Endothelial cell of umbilical vein (primary cell): Measurements from ENCODE around the gene STPG4.
A peak's percentile ranks its signal among the peaks of the same experiment; 100 is the strongest.

Experiments used
- EZH2 ChIP-seq: IDR thresholded peaks from 2 replicates; pipeline ENCODE4 v1.6.1; 2012; ENCODE audit warnings: borderline replicate concordance, low read depth, mild to moderate bottlenecking, moderate library complexity, low read length, inconsistent platforms; ENCODE audit not compliant: severe bottlenecking
- FOS ChIP-seq: IDR thresholded peaks from 2 replicates; pipeline ENCODE4 v1.6.1; 2011; ENCODE audit warnings: mild to moderate bottlenecking, low read length, moderate library complexity, borderline replicate concordance; ENCODE audit not compliant: insufficient read depth
- POLR2A ChIP-seq: IDR thresholded peaks from 2 replicates; pipeline ENCODE4 v1.6.1; 2012; ENCODE audit warnings: low read depth, mild to moderate bottlenecking, control low read depth, low read length
- POLR2AphosphoS5 ChIP-seq: IDR thresholded peaks from 2 replicates; pipeline ENCODE4 v1.6.1; 2012; ENCODE audit warnings: low read depth, mild to moderate bottlenecking, control low read depth, low read length, moderate library complexity; ENCODE audit not compliant: insufficient read depth
- TF ChIP-seq, protein P1 (sequence below): IDR thresholded peaks from 2 replicates; pipeline ENCODE4 v1.6.1; 2011; ENCODE audit not compliant: insufficient read depth, insufficient read length
- TF ChIP-seq, protein P2 (sequence below), 2 donors: IDR thresholded peaks; 1 replicate in 1 of 2; 2 replicates in 1 of 2; pipeline ENCODE4 v1.5.1; 2011; ENCODE audit warnings: low read length in 2 of 2, mild to moderate bottlenecking in 2 of 2, moderate library complexity in 2 of 2, control low read depth in 1 of 2, inconsistent platforms in 1 of 2, low read depth in 1 of 2; ENCODE audit not compliant: insufficient read depth in 1 of 2; ENCODE audit errors: extremely low read depth in 1 of 2

DNA sequence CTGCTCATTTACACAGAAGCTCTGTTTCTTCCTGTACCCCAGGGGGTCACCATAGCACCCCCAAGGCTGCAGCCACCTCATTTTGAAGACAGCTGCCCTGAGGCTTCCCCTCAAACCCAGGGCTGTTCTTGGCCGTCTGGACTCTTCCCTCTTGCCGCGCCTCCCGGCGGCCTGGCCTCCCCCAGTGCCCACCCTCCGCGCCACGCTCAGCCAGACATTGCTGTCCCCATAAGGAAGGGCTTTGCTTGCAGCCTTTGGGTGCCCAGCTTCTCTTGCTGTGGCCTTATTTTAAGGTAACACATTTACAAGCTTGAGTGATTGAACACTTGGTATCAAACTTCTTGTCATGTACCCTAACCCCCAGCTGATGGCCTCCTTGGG lies 79.0 kb downstream of the STPG4 start:
- TF ChIP-seq, protein P1, sequence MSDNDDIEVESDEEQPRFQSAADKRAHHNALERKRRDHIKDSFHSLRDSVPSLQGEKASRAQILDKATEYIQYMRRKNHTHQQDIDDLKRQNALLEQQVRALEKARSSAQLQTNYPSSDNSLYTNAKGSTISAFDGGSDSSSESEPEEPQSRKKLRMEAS, result no peak
- TF ChIP-seq, protein P2, sequence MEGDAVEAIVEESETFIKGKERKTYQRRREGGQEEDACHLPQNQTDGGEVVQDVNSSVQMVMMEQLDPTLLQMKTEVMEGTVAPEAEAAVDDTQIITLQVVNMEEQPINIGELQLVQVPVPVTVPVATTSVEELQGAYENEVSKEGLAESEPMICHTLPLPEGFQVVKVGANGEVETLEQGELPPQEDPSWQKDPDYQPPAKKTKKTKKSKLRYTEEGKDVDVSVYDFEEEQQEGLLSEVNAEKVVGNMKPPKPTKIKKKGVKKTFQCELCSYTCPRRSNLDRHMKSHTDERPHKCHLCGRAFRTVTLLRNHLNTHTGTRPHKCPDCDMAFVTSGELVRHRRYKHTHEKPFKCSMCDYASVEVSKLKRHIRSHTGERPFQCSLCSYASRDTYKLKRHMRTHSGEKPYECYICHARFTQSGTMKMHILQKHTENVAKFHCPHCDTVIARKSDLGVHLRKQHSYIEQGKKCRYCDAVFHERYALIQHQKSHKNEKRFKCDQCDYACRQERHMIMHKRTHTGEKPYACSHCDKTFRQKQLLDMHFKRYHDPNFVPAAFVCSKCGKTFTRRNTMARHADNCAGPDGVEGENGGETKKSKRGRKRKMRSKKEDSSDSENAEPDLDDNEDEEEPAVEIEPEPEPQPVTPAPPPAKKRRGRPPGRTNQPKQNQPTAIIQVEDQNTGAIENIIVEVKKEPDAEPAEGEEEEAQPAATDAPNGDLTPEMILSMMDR (IDR thresholded peaks at IDR 0.05; ENCODE audit: extremely low read depth in 1 of 2, insufficient read depth in 1 of 2, low read depth in 1 of 2, low read length in 2 of 2), result no peak
- TF ChIP-seq POLR2AphosphoS5 (no peak), POLR2A (peak; percentile 9), EZH2 (no peak), FOS (no peak)
